Liver (tissue), 3 donors: Measurements from ENCODE around the gene KCNK7.

Experiments used
- CTCF ChIP-seq: fragments of 150-350 bp; IDR thresholded peaks from 2 replicates; pipeline ENCODE4 v1.5.1; 2017; ENCODE audit warnings: improper control_type of control experiment, low read depth, low read length; ENCODE audit not compliant: missing input control
- RXRA ChIP-seq, 2 donors: IDR thresholded peaks; 2 replicates each; pipeline ENCODE4 v1.6.1; 2017 to 2018; ENCODE audit warnings: antibody characterized with exemption in 2 of 2, mild to moderate bottlenecking in 1 of 2
- donor health status: healthy.
- donor health status: healthy.

DNA sequence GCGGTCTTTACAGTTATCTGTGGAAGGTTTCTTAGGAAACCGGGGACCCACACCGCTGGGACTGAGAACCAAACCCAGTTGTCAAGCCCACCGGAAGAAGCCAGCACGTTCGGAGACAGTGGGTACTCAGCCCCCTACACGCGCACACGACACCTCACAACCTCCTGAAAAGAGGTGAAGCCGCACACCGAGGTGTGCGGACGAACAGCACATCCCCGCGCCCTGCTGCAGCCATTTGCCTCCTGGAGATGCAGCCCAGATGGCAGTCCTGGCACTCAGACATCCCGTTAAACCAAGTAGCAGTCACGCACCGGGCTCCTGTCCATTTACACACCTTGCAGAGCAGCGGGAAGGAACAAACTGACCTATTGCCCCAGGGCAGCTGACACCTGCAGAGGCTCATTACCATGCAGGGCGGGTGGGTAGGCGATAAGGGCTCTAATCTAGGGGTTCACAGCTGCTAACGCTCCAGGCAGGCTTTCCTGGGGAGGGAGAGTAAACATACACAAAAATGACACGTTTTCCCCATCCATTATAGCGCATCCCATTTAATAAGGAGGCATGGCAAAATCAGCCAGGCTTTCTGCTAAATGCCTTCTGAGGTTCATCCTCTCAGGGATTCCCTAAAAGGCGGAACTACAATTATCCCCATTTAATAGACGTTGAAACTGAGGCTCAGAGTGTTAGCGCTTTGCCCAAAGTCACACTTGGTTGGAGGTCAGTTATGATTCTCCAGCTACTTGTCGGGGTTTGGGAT, 20.6 kb downstream of the KCNK7 start:
- TF ChIP-seq CTCF (no peak), RXRA (IDR thresholded peaks at IDR 0.05) (peak in 1 of 2 donors; percentile 20)
